ENCODE data around the gene ANKRD31.

The ANKRD31 gene

GRCh38 chr5:75040973-75041372, 195.7 kb downstream of the ANKRD31 start:
- Histone ChIP-seq H3K36me3 (ENCODE audit: control insufficient read depth, insufficient read depth, low read length) (peaks cover 38% of the 10 kb centered on the region), H3K9me3 (ENCODE audit: control insufficient read depth, low read length) (no peaks in the 10 kb centered on the region), H3K4me3 (ENCODE audit: extremely low read depth, insufficient read depth, low read length, poor library complexity, severe bottlenecking) (no peak overlapping the region), H3K4me1 (ENCODE audit: control insufficient read depth, insufficient read depth, low read length, poor library complexity, severe bottlenecking) (peaks cover 6% of the 10 kb centered on the region), H3K27ac (ENCODE audit: low read depth, low read length, severe bottlenecking) (no peak overlapping the region)
- WGBS, 2 experiments (ENCODE audit: insufficient coverage in 2 of 2), result 84 to 87% methylated on average over 3 to 4 of the region's 4 CpGs

GRCh38 chr5:75037106-75037505, 199.6 kb downstream of the ANKRD31 start:
- Histone ChIP-seq H3K9me3 (ENCODE audit: control insufficient read depth, low read length) (no peaks in the 10 kb centered on the region), H3K36me3 (ENCODE audit: control insufficient read depth, insufficient read depth, low read length) (peaks cover 12% of the 10 kb centered on the region), H3K27ac (ENCODE audit: low read depth, low read length, severe bottlenecking) (peak overlapping the region; percentile 47), H3K4me3 (ENCODE audit: extremely low read depth, insufficient read depth, low read length, poor library complexity, severe bottlenecking) (no peak overlapping the region), H3K4me1 (ENCODE audit: control insufficient read depth, insufficient read depth, low read length, poor library complexity, severe bottlenecking) (peaks cover 6% of the 10 kb centered on the region)
- WGBS, 2 experiments (ENCODE audit: insufficient coverage in 2 of 2), result 82 to 100% methylated on average over 1 to 2 of the region's 4 CpGs

- Histone ChIP-seq H3K9me3 (ENCODE audit: control insufficient read depth, low read length) (no peaks in the 10 kb centered on the region), H3K36me3 (ENCODE audit: control insufficient read depth, insufficient read depth, low read length) (peaks cover 19% of the 10 kb centered on the region), H3K4me3 (ENCODE audit: extremely low read depth, insufficient read depth, low read length, poor library complexity, severe bottlenecking) (no peak overlapping the region), H3K4me1 (ENCODE audit: control insufficient read depth, insufficient read depth, low read length, poor library complexity, severe bottlenecking) (peaks cover 6% of the 10 kb centered on the region), H3K27ac (ENCODE audit: low read depth, low read length, severe bottlenecking) (no peak overlapping the region)
- WGBS, 2 experiments (ENCODE audit: insufficient coverage in 2 of 2), result 71 to 100% methylated on average over 1 to 2 of the region's 6 CpGs
Measured at GRCh38 chr5:75034137-75034739, 202.4 kb downstream of the ANKRD31 start.

DNA sequence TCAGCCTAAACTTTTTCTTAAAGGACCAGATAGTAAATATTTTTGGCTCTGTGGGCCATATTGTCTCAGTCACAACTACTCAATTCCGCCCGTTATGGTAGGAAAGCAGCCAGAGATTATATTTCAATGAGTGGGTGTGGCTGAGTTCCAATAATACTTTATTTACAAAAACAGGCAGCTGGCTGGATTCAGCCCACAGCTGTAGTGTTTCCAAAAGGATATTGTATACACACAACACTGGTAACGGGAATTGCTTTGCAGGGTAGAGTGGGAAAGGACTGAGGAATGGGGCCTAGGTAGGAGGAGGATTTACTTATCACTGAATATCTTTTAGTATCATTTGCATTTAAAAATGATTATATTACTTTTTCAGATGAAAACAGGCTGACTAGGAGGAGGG, 205.3 kb downstream of the ANKRD31 start:
- H3K4me3 ChIP-seq (ENCODE audit: extremely low read depth, insufficient read depth, low read length, poor library complexity, severe bottlenecking), result no peak overlapping the region
- H3K27ac ChIP-seq (ENCODE audit: low read depth, low read length, severe bottlenecking), result no peak overlapping the region
- peaks cover 22% of the 10 kb centered on the region for H3K36me3 ChIP-seq (ENCODE audit: control insufficient read depth, insufficient read depth, low read length)
- no CpG with 5 or more reads among the region's 3 CpGs for WGBS, 2 experiments (ENCODE audit: insufficient coverage in 2 of 2)
- no peaks in the 10 kb centered on the region for H3K4me1 ChIP-seq (ENCODE audit: control insufficient read depth, insufficient read depth, low read length, poor library complexity, severe bottlenecking)
- no peaks in the 10 kb centered on the region for H3K9me3 ChIP-seq (ENCODE audit: control insufficient read depth, low read length)

- Histone ChIP-seq H3K27ac (ENCODE audit: low read depth, low read length, severe bottlenecking) (no peak overlapping the region), H3K9me3 (ENCODE audit: control insufficient read depth, low read length) (no peaks in the 10 kb centered on the region), H3K4me1 (ENCODE audit: control insufficient read depth, insufficient read depth, low read length, poor library complexity, severe bottlenecking) (no peaks in the 10 kb centered on the region), H3K4me3 (ENCODE audit: extremely low read depth, insufficient read depth, low read length, poor library complexity, severe bottlenecking) (no peak overlapping the region), H3K36me3 (ENCODE audit: control insufficient read depth, insufficient read depth, low read length) (peaks cover 14% of the 10 kb centered on the region)
- WGBS, 2 experiments (ENCODE audit: insufficient coverage in 2 of 2), result 82 to 100% methylated on average over 2 of the region's 3 CpGs
Measured at GRCh38 chr5:75028090-75028489, 208.6 kb downstream of the ANKRD31 start.

GRCh38 chr5:75023368-75024159, 213.1 kb downstream of the ANKRD31 start:
- H3K36me3 ChIP-seq (ENCODE audit: control insufficient read depth, insufficient read depth, low read length), result peaks cover 6% of the 10 kb centered on the region
- WGBS, 2 experiments (ENCODE audit: insufficient coverage in 2 of 2), result 88 to 89% methylated on average over 3 to 4 of the region's 9 CpGs
- H3K4me1 ChIP-seq (ENCODE audit: control insufficient read depth, insufficient read depth, low read length, poor library complexity, severe bottlenecking), result no peaks in the 10 kb centered on the region
- H3K9me3 ChIP-seq (ENCODE audit: control insufficient read depth, low read length), result no peaks in the 10 kb centered on the region
- H3K27ac ChIP-seq (ENCODE audit: low read depth, low read length, severe bottlenecking), result no peak overlapping the region
- H3K4me3 ChIP-seq (ENCODE audit: extremely low read depth, insufficient read depth, low read length, poor library complexity, severe bottlenecking), result no peak overlapping the region

GRCh38 chr5:75021800-75022199, 214.9 kb downstream of the ANKRD31 start:
- no peak overlapping the region for H3K27ac ChIP-seq (ENCODE audit: low read depth, low read length, severe bottlenecking)
- H3K36me3 ChIP-seq (ENCODE audit: control insufficient read depth, insufficient read depth, low read length), result no peaks in the 10 kb centered on the region
- no peak overlapping the region for H3K4me3 ChIP-seq (ENCODE audit: extremely low read depth, insufficient read depth, low read length, poor library complexity, severe bottlenecking)
- no peaks in the 10 kb centered on the region for H3K4me1 ChIP-seq (ENCODE audit: control insufficient read depth, insufficient read depth, low read length, poor library complexity, severe bottlenecking)
- no peaks in the 10 kb centered on the region for H3K9me3 ChIP-seq (ENCODE audit: control insufficient read depth, low read length)
- no CpG with 5 or more reads among the region's 4 CpGs for WGBS, 2 experiments (ENCODE audit: insufficient coverage in 2 of 2)

DNA sequence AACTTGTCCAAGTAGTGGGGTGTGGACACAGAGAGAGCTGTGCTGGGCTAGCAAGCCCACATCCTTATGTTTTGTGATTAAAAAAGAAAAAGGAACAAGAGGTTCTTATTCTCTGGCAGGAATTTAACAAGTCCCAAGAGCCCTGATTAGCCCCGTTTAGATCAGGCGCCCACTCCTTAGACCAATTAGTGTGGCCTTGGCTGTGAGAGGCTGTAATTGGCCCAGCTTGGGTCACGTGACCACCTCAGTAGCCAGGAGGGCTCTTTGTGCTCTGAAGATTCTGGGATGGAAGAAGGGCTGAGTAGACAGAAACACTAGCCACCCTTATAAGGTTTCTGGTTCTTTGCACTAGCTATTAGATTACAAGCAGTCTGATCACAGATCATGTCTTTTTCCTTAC, 215.5 kb downstream of the ANKRD31 start:
- 60 to 86% methylated on average over 1 to 2 of the region's 3 CpGs for WGBS, 2 experiments (ENCODE audit: insufficient coverage in 2 of 2)
- Histone ChIP-seq H3K9me3 (ENCODE audit: control insufficient read depth, low read length) (no peaks in the 10 kb centered on the region), H3K4me1 (ENCODE audit: control insufficient read depth, insufficient read depth, low read length, poor library complexity, severe bottlenecking) (no peaks in the 10 kb centered on the region), H3K4me3 (ENCODE audit: extremely low read depth, insufficient read depth, low read length, poor library complexity, severe bottlenecking) (no peak overlapping the region), H3K36me3 (ENCODE audit: control insufficient read depth, insufficient read depth, low read length) (no peaks in the 10 kb centered on the region), H3K27ac (ENCODE audit: low read depth, low read length, severe bottlenecking) (no peak overlapping the region)

DNA sequence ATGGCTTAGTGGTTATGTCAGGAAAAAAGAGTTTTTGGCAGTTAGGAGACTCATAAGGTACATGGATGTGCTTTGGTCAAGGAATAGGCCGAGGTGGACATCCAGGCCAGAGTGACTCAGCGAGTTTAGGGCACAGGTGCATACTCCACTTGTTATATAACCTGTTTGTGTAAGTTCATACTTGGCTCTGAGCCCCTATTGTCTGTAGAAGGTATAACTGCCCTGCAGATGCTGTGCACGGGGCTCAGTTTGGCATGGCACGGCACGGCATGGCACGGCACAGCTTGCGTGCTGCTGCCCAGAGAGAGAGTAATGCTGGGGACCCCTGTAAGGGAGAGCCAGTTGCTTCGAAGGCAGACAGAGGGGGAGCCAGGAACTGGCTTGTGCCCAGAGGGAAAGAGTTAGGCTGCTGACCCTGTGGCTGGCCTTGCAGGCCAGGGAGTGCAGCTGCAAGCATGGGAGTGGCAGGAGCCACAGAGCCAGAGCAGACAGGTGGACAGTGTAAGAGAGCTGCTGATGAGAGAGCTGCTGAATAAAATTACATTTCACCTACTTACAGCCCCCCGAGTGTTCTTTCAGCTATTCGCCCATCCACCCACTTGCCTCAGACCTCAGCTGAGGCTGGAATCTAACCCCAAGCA, 216.5 kb downstream of the ANKRD31 start:
- H3K9me3 ChIP-seq (ENCODE audit: control insufficient read depth, low read length), result no peaks in the 10 kb centered on the region
- H3K4me1 ChIP-seq (ENCODE audit: control insufficient read depth, insufficient read depth, low read length, poor library complexity, severe bottlenecking), result no peaks in the 10 kb centered on the region
- H3K27ac ChIP-seq (ENCODE audit: low read depth, low read length, severe bottlenecking), result no peak overlapping the region
- 89 to 92% methylated on average over 10 of the region's 10 CpGs for WGBS, 2 experiments (ENCODE audit: insufficient coverage in 2 of 2)
- H3K36me3 ChIP-seq (ENCODE audit: control insufficient read depth, insufficient read depth, low read length), result no peaks in the 10 kb centered on the region
- no peak overlapping the region for H3K4me3 ChIP-seq (ENCODE audit: extremely low read depth, insufficient read depth, low read length, poor library complexity, severe bottlenecking)

DNA sequence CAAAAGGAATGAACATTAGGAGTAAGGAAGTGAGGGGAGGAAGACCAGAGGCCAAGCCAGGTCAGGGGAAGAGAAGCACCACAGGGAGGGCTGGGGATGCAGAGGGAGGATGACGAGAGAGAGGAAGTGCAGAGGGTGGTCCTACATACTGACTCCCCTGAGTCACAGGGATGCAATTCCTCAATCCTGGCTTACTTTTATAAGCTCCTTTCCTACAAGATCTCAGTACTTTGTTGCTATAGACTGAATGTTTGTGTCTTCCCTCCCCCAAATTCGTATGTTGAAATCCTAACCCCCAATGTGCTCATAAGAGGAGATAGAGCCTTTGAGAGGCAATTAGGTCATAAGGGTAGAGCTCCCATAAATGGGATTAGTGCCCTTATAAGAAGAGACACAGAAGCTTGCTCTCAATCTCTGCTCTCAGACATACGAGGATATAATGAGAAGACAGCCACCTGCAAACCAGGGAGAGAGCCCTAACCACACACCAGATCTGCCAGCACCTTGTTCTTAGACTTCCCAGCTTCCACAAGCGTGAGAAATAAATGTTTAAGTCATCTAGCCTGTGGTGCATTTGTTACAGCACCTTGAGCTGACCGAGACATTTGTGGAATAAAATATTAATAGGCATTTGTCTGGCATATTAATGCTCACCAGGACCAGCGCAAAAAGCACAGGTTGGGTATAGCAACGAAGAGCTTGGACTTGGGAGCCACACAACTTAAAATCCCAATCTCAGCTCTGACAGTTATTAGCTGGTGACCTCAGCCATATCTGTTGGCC, 217.7 kb downstream of the ANKRD31 start:
- Histone ChIP-seq H3K27ac (ENCODE audit: low read depth, low read length, severe bottlenecking) (no peak overlapping the region), H3K36me3 (ENCODE audit: control insufficient read depth, insufficient read depth, low read length) (no peaks in the 10 kb centered on the region), H3K4me1 (ENCODE audit: control insufficient read depth, insufficient read depth, low read length, poor library complexity, severe bottlenecking) (no peaks in the 10 kb centered on the region), H3K9me3 (ENCODE audit: control insufficient read depth, low read length) (no peaks in the 10 kb centered on the region), H3K4me3 (ENCODE audit: extremely low read depth, insufficient read depth, low read length, poor library complexity, severe bottlenecking) (no peak overlapping the region)
- WGBS, 2 experiments (ENCODE audit: insufficient coverage in 2 of 2), result 79 to 97% methylated on average over 3 to 4 of the region's 7 CpGs
